HG02943 (cell line): Measurements from ENCODE around the gene TRNP1.

ENCODE experiments used
- ATAC-seq: cut with Tn5 transposase; IDR thresholded peaks from one replicate; pipeline ENCODE4 v1.9.1; 2021; ENCODE audit warnings: mild to moderate bottlenecking, low read depth, moderate library complexity; ENCODE audit not compliant: unreplicated experiment

Gene TRNP1

DNA sequence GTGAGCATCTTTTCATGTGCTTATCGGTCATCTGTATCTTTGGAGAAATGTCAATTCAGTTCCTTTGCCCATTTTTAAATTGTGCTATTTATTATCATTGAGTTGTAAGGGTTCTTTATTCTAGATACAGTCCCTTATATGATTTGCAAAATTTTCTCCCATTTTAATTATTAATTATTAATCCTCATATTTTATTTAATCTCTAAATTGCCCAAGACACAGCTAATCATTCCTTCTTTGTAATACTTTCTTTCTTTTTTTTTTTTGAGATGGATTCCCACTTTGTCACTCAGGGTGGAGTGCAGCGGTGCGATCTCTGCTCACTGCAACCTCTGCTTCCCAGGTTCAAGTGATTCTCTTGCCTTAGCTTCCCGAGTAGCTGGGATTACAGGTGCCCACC, 32.2 kb downstream of the TRNP1 start:
- no peak for ATAC-seq

DNA sequence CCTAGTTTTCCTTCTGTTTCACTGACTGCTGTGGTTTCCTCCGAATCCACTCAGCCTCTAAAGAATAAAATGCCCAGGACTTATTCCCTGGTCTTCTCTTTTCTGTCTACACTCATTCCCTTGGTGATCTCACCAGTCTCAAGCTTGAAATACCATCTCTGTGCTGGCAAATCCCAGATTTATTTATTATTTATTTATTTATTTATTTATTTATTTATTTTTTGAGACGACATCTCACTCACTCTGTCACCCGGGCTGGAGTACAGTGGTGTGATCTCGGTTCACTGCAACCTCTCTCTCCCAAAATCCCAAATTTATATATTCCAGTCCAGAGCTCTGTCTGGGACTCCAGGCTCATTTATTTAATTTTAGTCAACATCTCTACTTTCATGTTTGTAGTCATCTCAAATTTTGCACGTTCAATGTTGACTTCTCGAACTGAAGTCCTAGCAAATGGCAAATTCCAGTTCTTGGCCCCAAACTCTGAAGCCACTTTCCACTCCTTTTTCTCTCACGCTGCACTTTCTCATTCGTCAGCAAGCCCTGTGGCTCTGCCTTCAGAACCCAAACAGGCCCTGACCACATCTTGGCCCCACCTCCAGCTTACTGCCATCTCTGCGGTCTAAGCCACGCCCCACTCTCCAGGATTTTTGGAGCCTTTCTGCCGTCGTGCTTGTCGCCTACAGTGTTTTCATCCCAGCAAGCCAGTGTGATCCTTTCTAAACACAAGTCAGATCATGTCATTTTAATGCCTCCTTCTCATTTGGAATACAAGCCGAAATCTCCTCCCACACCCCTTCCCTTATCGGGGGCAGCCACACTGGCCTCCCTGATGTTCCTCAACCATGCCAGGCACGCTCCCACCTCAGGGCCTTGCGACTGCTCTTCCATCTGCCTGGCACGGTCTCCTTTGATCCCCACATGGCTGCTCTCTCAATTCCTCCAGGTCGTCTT, 33.4 kb downstream of the TRNP1 start:
- ATAC-seq, result no peak

DNA sequence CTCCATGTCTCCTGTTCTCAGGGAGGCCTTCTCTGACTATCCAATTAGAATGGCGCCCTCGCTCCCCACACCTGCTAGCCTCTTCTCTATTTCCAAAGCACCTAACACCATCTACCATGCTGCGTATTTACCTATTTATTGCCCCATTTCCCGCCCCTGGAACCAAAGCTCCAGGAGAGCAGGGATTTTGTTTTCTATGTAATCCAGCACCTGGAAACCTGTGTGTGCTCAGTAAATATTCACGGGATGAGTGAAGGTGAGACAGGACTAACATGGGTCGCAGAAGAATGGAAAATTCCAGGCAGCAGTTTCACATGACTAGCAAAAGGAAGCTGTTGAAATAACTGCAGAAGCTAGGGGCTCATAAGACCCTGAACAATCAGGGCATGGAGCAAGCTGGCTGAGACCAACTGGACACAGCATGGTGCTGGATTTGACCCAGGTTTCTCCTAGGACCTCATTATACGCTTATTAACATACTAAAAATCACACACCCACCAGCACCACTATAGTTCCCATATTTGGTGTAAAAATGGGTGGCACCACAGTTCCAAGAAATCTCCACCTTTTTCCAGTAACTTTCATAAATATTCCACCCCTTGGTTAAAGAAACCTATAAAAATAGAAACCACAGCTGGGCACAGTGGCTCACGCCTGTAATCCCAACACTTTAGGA, 34.2 kb downstream of the TRNP1 start:
- no peak for ATAC-seq

DNA sequence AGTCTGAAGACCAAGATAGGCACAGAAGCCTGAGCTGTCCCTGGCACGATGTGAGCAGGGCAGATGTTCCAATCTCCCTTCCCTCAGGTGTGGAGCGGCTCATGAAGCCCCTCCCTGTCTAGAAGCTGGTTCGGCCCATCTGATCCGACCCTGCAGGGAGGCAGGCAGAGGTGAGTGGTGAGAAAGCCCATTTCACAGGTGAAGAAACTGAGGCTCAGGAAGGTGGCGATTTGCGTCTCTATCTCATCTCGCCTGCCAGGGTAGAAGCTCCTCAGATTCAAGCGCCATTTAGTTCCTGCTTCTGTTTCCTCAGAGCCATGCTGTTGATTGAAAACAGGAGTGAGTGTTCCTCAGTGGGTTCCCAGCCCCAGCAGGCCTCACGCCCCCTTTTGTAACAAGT, 36.0 kb downstream of the TRNP1 start:
- no peak for ATAC-seq

DNA sequence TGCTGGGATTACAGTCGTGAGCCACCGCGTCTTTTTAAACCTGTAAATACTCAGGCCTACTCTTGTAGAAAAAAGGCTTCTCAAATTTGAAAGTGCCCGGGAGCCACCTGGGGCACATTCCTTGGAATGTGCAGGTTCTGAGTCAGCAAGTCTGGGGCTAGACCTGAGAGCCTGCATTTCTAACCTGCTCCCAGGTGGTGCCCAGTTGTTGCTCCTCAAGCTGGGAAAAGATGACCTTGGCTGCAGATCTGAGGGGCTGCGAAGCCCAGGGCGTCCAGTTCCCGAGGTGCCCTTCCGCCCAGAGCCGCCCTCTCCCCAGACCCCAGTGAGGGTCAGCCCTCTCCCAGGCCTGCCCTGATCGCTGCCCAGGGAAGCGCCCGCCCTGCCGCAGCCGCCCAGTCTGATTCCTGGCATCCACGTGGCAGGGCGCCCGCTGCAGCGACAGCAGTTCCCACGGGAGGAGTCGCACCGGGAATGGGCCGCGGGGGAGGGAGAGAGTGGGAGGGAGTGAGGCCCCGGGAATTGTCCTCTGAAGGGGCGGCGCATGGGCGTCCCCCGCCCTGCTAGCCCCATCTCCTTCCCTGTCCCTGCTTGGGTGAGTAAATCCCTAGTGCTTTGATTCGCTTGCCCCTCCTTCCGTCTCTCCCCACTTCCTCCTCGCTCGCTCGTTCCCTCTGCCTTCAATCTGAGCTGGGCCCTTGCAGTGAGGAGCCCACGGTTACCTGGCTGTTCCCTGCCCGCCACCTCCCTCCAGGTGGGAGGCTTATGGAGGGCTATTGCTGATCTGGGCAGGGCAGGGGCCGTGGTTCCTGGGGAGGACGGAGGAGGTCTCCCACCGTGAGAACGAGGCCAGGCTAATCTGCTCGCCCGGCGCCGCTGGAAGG, 38.0 kb downstream of the TRNP1 start:
- ATAC-seq, result no peak

DNA sequence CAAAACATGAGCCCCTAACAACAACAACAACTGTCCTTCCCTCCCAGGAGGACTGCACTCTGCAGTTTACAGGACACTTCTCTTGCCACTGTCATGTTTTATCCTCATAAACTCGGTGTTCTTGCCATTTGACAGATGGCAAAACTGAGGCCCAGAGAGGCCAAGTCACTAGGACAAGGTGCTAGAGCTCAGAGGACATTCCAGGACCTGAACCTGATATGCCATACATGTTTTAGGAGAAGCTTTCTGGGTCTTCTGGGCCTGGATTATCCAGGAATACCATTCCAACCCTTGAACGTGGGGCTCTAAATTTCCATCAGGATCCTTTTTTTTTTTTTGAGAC, 38.6 kb downstream of the TRNP1 start:
- ATAC-seq, result no peak

DNA sequence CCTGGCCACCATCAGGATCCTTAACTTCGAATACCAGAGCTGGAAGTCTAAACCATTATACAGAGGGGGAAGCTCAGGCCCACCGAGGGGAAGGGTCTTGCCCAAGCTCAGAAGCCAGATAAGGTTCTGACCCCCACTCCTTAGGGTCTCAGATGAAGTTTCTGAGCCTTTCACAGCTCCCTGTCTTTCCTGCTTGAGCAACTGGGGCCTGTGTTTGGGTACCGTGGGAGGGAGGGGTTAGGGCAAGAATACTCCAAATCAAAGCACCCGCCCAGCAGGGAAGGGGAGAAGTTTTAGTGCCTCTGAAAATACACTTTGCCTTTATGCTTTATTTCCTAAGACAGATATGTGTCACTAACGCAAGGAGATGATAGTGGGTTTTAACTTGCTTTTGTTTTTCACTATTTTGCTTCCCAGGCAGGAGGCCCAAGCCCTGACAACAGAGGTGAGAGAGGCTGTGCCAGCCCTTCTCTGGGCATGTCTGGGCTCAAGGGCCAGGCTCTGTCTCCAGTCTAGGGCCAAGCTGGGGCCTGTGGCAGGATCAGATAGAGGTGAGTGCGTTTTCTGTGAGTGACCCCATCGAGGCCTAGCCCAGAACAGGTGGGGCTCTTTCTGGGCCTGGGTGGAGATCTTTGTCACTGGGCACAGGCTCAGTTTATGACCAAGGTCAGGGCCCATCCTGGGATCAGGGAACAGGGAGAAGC, 39.7 kb downstream of the TRNP1 start:
- ATAC-seq, result no peak

DNA sequence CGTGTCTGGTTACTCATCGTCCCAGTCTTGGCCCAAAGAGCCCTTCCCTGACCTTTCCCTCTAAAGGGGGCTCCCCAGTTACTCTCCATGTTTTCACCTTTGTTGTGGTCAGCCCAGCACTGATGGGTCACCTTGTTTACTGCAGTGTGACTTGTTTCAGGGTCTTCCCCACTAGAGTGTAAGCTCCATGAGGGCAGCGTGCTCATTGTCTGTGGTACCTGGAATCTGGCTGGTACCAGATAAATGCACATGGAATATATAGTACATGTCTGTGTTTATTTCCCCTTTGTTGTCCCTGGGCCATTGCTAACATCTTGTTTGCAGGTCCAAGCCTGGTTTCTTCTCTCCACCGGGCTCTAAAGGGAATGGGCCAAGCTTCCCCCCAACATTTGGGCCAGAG, 41.9 kb downstream of the TRNP1 start:
- no peak for ATAC-seq

DNA sequence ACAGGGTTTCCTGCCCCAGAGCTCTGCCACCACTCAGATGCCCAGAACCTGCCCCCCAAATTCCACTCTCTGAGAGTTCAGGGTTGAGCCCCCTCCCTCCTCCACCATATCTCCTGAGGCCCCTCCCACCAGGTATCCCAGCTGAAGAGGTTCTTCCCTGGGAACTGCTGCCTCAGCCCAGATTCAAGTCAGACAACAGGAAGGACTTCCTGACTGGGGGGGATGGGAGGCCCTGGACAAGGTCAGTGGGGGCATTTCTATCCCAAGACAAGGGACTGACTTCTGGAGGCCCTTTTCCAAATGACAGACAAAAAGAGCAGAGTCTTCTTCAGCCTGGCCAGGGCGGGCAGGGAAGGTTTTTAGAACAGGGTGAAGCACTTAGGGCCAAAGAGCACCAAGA, 43.2 kb downstream of the TRNP1 start:
- ATAC-seq, result no peak

DNA sequence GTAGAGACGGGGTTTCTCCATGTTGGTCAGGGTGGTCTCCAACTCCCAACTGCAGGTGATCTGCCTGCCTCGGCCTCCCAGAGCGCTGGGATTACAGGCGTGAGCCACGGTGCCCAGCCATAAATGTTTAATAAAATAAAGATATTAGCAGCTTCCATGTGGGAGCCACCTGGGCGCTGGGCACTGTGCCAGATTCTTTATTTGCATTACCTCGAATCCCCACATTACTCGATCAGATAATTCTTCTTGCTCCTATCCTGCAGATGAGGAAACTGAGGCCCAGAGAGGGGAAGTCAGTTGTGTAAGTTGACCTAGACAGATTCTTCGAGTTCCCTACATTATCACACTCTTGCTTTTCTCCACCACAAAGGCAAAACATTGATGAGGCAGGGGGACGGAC, 44.0 kb downstream of the TRNP1 start:
- ATAC-seq, result no peak

DNA sequence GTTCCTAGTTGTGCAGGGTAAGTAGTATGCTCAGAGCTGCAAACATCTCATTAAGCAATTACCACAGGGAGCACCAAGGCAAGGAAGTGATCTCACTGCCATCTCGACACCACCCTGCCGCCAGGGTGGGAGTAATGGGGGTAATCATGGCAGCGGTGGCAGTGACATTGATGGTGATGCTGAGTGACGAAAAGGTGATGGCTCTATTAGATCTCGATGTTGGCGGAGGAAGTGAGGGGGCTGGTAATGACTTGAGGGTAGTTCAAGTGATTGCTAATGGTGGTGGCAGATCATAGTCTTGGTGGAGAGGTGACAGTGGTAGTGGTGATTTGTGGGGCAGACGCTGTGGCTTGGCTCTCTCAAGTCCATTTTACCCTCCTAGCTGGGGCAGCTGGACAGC, 44.5 kb downstream of the TRNP1 start:
- no peak for ATAC-seq

DNA sequence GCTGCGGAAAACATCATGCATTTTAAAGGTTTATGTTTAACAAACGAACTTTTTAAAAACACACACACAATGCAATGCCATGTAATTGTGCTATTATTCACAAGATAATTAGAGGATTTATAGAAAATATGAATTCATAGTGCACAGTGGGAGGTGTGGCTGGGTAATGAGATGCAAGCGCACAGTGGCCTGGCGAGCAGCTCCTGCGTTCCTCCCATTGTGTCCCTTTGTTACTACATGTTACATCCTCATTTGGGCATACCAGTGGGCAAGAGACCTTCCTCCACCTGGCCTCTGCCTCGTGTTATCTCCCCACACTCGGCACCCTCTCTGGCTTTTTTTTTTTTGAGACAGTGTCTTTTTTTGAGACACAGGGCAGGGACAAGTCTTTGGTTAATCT, 49.2 kb downstream of the TRNP1 start:
- ATAC-seq, result no peak

DNA sequence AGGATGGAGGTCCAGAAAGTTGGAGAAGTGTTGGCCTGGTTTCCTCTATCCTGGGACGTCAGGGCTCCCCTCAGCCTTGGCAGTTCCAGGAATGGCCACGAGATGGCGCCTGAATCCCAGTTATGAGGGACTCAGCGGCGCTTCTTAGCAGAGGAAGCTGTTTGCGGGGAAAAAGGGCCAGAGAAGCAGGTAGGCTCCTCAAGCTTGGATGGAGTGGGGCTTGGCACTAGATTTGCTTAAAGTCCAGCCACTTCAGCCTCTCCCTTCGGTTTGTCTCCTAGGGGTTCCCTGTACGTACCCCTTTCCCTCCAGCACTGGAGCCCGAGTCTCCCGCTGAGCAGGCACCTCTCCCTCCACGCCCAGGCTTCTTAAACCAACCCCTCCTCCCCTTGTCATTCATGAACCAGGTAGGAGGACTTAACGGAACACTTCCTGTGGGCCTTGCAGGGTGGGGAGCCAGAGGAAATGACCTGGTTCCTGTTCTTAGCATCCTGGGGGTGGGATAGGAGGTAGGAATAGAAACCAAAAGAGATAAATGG, 51.2 kb downstream of the TRNP1 start:
- ATAC-seq, result no peak

DNA sequence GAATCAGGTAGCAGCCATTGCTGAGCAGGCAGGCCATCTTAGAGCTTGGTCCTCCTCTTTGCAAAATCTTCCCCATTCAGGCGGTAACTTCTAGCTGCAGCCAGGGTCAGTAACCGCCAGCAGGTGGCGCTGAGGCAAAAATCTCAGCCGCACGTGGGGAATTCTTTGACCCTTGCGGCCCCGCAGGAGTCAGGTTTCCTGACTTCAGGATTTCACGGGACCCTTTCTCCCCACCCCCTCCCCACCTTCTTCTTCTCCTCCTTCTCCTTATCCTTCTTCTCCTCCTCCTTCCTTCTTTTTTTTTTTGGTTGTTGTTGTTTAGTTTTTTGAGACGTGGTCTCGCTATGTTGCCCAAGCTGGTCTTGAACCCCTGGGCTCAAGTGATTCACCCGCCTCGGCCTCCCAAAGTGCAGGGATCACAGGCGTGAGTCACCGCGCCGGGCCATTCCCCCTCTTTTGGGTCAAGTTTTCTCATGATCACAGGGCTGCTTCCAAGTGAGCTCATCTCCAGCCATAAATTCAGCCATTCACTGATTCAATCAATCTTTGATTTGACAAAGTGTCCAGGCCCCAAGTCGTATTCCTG, 52.6 kb downstream of the TRNP1 start:
- ATAC-seq, result no peak

DNA sequence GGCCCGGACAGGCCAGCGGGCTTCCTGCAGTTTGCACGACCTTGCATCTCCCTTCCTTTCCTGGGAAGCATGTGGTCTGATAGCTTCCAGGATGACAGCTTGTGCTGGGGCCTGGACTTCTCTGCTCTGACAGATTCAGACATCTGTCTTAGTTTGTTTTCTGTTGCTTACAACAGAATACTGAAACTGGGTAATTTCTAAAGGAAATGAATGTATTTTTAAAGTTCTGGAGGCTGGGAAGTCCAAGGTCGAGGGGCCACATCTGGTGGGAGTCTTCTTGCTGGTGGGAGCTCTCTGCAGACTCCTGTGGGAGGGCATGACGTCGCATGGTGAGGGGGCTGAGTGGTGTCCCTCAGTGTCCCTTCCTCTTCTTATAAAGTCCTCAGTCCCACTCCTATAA, 54.4 kb downstream of the TRNP1 start:
- no peak for ATAC-seq

DNA sequence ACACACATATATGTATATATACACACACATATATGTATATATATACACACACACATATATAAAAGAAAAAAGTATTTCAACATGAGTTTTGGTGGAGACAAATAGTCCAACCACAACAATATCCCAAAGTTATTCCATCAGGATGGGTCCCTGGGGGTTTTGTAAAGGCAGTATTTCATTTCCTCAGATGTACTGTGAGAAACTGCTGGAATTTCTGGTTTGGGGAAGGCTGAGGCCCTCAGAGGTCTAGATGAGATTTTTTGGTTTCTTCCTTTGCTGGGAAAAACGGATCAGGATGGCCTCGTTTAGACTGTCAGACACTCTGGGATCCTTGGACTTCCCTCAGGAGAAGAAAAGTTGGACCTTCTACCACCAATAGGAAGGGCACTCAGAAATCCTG, 55.6 kb downstream of the TRNP1 start:
- no peak for ATAC-seq

DNA sequence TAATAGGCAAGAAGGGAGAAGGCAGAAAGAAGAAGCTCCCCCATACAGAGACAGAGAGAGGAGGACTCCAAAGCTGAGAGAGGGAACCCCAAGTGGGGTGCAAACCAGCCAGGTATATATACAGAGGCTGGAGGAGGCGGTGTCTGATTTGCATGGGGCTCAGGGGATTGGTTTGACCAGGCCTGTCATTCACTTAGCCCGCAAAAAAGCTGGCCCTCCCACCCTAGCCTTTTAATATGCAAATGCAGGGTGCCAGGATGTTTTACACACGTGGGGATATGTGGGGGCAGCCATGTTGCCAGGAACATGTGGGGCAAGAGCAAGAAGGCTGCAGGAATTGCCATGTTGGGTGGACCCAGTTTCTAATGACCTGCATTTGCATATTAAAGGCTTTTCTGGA, 56.1 kb downstream of the TRNP1 start:
- ATAC-seq, result no peak
